ENCODE results near the gene GMDS.

GMDS gene

GRCh38 chr6:1576166-1576565, 669.2 kb downstream of the GMDS start:
- no peak overlapping the region for H3K4me3 ChIP-seq (IDR thresholded peaks at IDR 0.05; ENCODE audit: insufficient read depth, low read depth, low read length)
- no peak overlapping the region for H3K9ac ChIP-seq
- H3K4me2 ChIP-seq, result no peak overlapping the region
- no peak overlapping the region for H2AFZ ChIP-seq (ENCODE audit: low read depth)
- no peaks in the 10 kb centered on the region for H3K27me3 ChIP-seq (ENCODE audit: insufficient read depth, low read depth)
- H3K27ac ChIP-seq, result no peak overlapping the region
- no peak for TF ChIP-seq CTCF (conservative IDR thresholded peaks at IDR 0.05; ENCODE audit: low read depth, low read length)
- H4K20me1 ChIP-seq (ENCODE audit: insufficient read depth), result no peaks in the 10 kb centered on the region
- no peaks in the 10 kb centered on the region for H3K79me2 ChIP-seq (ENCODE audit: insufficient read depth, low read depth)
- no peaks in the 10 kb centered on the region for H3K36me3 ChIP-seq (ENCODE audit: insufficient read depth)
- no peaks in the 10 kb centered on the region for H3K4me1 ChIP-seq (ENCODE audit: low read depth, poor library complexity, severe bottlenecking)

DNA sequence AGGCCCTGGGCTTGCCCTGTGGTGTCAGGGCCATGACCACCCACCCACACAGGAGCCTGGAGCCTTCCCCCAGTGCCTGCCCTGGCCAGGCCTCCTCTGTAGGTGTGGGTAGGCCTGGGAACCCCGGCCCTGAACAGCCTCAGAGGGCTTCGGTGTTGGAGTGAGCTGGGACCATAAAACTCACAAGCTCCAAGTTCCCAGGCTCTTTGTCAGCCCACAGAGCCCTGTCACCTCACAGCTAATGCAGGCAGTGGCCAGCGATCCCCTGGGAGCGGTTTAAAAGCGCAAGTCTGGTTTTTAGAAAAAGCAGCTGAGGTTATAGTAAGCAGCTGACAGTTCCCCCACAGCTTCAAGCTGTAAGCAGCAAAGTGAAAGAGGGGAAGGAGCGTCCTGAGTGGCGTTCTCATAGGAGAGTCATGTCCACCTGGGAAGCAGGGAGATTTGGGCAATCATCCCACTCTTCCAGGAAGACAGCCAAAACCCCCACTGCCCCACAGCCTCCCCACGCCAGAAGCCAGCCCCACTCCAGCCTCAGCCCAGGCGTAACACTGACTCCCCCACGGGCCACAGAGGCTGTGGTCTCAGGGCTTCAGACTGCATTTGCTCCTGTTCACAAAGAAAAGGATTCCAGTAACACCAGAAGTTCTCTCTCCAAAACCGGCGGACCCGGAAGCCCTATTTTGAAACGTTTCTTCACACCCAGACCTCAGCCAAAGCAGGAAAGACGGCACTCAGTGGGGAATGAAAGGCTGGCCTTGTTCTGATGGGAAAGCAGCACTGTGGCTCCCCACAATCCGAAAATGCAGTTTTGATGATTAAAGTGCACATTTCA, 670.0 kb downstream of the GMDS start:
- H3K36me3 ChIP-seq (ENCODE audit: insufficient read depth), result no peaks in the 10 kb centered on the region
- TF ChIP-seq CTCF (conservative IDR thresholded peaks at IDR 0.05; ENCODE audit: low read depth, low read length), result no peak
- no peaks in the 10 kb centered on the region for H3K79me2 ChIP-seq (ENCODE audit: insufficient read depth, low read depth)
- no peak overlapping the region for H3K27ac ChIP-seq
- H4K20me1 ChIP-seq (ENCODE audit: insufficient read depth), result no peaks in the 10 kb centered on the region
- H3K4me2 ChIP-seq, result no peak overlapping the region
- H2AFZ ChIP-seq (ENCODE audit: low read depth), result no peak overlapping the region
- H3K9ac ChIP-seq, result no peak overlapping the region
- H3K4me1 ChIP-seq (ENCODE audit: low read depth, poor library complexity, severe bottlenecking), result no peaks in the 10 kb centered on the region
- no peak overlapping the region for H3K4me3 ChIP-seq (IDR thresholded peaks at IDR 0.05; ENCODE audit: insufficient read depth, low read depth, low read length)
- H3K27me3 ChIP-seq (ENCODE audit: insufficient read depth, low read depth), result no peaks in the 10 kb centered on the region

- no peaks in the 10 kb centered on the region for H3K4me1 ChIP-seq (ENCODE audit: low read depth, poor library complexity, severe bottlenecking)
- H3K4me2 ChIP-seq, result no peak overlapping the region
- H3K27me3 ChIP-seq (ENCODE audit: insufficient read depth, low read depth), result no peaks in the 10 kb centered on the region
- TF ChIP-seq CTCF (conservative IDR thresholded peaks at IDR 0.05; ENCODE audit: low read depth, low read length), result no peak
- no peak overlapping the region for H2AFZ ChIP-seq (ENCODE audit: low read depth)
- H4K20me1 ChIP-seq (ENCODE audit: insufficient read depth), result no peaks in the 10 kb centered on the region
- H3K36me3 ChIP-seq (ENCODE audit: insufficient read depth), result no peaks in the 10 kb centered on the region
- H3K9ac ChIP-seq, result no peak overlapping the region
- no peaks in the 10 kb centered on the region for H3K79me2 ChIP-seq (ENCODE audit: insufficient read depth, low read depth)
- no peak overlapping the region for H3K4me3 ChIP-seq (IDR thresholded peaks at IDR 0.05; ENCODE audit: insufficient read depth, low read depth, low read length)
- no peak overlapping the region for H3K27ac ChIP-seq
Observed at GRCh38 chr6:1574890-1575209, 670.6 kb downstream of the GMDS start.

GRCh38 chr6:1574083-1574761, 671.2 kb downstream of the GMDS start:
- TF ChIP-seq CTCF (conservative IDR thresholded peaks at IDR 0.05; ENCODE audit: low read depth, low read length), result no peak
- no peak overlapping the region for H3K9ac ChIP-seq
- H3K27me3 ChIP-seq (ENCODE audit: insufficient read depth, low read depth), result no peaks in the 10 kb centered on the region
- no peaks in the 10 kb centered on the region for H4K20me1 ChIP-seq (ENCODE audit: insufficient read depth)
- H3K4me1 ChIP-seq (ENCODE audit: low read depth, poor library complexity, severe bottlenecking), result no peaks in the 10 kb centered on the region
- no peak overlapping the region for H3K27ac ChIP-seq
- no peak overlapping the region for H3K4me3 ChIP-seq (IDR thresholded peaks at IDR 0.05; ENCODE audit: insufficient read depth, low read depth, low read length)
- no peak overlapping the region for H2AFZ ChIP-seq (ENCODE audit: low read depth)
- no peaks in the 10 kb centered on the region for H3K79me2 ChIP-seq (ENCODE audit: insufficient read depth, low read depth)
- H3K4me2 ChIP-seq, result no peak overlapping the region
- no peaks in the 10 kb centered on the region for H3K36me3 ChIP-seq (ENCODE audit: insufficient read depth)

Data from KMS-11 (cell line).